HG03565 (cell line): ENCODE data around the gene NFATC1.
A peak's percentile ranks its signal among the peaks of the same experiment; 100 is the strongest.

Experiments used
- ATAC-seq: cut with Tn5 transposase; IDR thresholded peaks from one replicate; pipeline ENCODE4 v1.9.1; 2021; ENCODE audit warnings: mild to moderate bottlenecking, moderate library complexity; ENCODE audit not compliant: unreplicated experiment

Gene NFATC1

DNA sequence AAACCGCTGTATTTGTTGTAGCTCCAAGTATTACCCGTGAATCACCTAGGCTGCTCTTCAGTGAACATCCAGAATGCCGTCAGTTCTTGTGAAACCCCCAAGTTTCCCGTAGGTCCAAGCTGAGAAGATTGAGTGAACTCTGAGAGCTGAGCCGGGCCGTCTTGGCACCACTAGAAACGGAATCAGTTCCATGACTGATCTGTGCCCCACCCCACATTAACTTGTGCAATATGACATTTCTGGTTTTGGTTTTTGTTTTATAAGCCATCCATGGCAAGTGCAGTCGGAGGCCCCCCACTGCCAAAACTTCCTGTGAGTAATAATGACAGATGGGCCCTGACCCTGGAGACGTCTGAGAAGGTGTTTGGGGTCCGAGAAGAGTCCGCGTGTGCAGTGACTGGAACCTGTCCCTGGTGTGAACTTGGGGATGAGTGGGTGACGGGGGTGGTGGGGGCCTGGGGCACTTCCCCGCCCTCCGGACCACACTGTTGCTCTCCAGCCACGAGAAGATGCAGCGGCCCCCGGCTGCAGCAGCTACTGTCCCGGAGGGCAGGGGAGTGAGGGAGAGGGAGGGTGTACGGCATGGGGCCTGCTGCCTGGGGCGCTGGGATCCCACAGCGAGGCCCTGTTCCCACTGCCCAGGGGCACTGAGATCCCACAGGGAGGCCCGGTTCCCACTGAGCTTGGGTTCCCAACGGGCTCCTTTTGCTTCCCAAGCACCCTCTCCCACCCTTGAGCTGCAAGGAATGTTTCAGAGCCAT is 26.5 kb downstream of the NFATC1 start:
- ATAC-seq, result peak; percentile 65

DNA sequence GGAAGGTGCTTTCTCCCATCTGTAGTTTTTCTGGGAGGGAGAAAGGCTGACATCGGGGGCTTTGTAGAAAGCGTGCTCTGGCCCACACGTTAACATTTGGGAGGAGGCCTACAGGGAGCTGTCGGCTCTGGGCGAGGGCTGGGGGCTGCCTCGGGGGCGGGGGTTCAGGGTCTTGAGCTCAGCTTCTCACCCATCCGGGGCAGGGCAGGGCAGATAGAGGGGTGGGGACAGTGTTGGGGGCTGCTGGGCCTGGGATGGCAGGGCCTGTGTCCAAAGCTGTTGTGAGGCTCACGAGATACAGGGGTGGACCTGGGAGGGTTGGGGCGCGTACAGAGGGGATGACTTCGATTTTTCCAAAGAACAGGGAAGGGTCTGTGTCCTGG is 27.0 kb downstream of the NFATC1 start:
- ATAC-seq, result no peak

DNA sequence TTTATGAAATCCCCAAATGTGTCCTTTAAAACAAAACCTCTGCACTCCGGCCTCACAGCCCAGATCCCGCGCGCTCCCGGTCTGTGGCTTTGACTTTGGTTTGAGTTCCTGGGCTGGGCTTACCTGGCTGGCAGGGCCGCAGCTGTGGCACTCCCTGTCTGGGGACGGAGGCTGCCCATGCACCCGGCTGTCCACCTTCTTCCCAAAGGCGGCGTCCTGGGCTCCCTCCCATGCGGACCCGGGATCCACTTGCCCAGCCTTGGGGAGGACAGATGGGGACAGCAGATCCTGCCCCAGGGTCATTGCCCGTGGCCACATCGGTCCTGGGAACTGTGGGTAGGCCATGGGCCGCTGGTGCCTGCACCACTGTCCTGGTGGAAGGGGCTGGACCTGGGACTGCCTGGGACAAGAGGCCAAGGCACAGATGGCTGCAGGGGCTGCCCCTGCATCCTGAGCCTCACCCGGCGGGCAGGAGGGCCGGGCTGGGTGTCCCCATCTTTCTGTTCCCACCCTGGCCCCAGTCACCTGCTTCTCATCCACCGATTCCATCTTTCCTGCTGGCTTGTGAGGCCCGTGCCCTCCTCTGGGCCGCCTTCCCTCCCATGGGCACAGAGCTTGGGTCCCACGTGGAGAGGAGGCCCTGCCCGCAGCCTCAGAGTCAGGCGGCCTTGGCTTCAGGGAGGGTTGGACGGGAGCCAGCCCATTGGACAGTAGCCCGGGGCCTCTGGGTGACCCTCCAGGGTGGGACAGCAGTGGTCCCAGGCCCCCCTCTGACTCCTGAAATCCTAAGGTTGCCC is 27.7 kb downstream of the NFATC1 start:
- no peak for ATAC-seq

DNA sequence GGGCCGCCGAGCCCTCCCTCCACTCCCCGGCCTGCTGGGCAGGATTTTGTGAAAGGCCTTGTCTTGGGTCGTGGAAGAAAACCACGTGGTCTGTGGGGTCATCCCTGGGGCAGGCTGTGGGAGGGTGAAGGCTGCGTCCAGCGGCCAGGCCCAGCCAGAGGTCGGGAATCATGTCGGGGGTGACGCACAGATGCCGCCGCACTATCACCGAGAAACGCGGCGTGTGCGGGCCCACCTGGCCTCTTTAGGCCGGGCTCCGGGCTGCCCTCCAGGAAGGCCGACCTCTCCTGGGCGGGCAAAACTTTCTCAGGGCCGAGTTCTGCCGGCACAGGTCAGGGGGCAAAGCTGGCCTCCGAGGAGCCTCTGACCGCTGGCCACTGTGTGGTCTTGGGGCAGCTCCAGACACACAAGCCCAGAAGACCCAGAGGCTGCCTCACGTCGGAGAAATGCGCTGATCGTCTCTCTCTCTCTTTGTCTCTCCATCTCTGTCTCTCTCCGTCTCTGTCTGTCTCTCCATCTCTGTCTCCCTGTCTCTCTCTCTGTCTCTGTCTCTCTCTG is 28.4 kb downstream of the NFATC1 start:
- ATAC-seq, result no peak

DNA sequence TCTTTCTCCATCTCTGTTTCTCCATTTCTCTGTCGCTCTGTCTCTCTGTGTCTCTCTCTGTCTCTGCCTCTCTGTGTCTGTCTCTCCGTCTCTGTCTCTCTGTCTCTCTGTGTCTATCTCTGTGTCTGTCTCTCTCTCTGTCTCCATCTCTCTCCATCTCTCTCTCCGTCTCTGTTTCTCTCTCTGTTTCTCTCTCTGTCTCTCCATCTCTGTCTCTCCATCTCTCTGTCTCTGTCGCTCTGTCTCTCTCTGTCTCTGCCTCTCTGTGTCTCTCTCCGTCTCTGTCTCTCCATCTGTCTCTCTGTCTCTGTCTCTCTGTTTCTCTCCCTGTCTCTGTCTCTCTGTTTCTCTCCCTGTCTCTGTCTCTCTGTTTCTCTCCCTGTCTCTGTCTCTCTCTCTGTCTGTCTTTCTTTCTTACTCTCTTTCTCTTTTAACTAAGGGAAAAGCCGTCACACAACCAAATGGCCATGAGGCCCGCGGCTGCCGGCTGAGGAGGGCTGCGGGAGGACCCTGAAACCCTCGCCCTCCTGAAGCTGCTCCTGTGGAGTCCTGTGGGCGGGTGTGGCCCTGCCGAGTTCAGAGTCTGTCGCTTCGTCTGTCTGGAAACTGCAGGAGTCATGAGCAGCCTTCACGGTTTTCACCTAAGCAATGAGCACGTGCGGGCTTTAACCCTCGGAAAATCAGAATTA is 29.3 kb downstream of the NFATC1 start:
- no peak for ATAC-seq

DNA sequence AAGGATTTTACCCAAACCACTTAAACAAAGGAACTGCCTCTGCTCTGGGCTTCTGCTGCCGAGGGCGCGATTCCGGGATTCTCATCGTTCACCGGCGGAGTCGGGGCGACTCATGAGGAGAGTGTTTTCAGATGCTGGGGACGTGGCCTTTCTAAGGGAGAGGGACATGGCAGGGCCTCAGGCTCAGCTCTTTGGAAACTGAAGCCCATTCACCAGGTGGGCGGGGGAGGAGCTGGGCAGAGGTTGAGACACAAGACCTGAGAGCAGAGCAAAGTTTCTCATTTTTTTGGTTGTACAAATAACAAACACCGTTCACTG is 29.8 kb downstream of the NFATC1 start:
- no peak for ATAC-seq

DNA sequence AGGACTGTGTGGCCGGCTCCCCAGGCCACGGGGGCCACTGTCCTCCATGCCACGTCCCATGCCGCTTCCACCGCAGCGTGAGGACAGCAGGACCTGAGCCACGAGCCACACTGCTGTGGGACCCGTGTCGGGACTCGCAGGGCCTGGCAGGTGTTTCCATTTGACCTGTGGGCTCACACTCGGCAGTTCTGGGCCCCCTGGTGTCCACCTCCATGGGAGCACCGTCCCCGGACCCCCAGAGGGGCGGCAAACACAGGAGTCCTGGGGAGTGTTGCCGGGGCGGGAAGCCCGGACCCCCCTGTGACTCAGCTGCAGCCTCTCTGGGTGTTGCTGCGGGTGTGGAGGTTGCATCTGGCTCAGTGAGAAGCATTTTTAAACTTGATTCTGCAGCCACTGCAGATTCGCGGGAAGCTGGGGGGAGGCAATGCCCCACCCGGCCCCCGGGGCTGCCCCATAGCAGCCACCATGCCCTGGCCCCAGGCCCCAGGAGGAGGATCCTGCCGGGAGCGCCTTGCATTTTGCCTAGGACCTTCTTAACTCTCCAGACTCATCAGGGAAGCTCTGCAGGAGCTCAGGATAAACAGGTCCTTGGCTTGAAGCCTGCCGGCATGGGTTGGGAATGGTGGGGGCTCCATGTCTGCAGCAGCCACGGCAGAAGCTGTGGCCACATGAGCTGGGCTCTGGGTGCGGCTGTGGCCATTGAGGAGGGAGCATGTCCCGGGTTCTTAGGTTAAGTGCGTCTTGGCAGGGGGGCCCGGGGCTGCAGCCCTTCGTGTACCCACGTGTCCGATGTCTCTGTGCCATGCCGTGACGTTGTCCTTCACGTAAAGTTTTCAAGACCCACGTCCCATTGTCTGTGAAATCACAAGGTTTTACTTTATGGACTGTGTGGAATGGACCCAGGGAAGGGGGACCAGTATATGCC is 30.9 kb downstream of the NFATC1 start:
- ATAC-seq, result no peak

DNA sequence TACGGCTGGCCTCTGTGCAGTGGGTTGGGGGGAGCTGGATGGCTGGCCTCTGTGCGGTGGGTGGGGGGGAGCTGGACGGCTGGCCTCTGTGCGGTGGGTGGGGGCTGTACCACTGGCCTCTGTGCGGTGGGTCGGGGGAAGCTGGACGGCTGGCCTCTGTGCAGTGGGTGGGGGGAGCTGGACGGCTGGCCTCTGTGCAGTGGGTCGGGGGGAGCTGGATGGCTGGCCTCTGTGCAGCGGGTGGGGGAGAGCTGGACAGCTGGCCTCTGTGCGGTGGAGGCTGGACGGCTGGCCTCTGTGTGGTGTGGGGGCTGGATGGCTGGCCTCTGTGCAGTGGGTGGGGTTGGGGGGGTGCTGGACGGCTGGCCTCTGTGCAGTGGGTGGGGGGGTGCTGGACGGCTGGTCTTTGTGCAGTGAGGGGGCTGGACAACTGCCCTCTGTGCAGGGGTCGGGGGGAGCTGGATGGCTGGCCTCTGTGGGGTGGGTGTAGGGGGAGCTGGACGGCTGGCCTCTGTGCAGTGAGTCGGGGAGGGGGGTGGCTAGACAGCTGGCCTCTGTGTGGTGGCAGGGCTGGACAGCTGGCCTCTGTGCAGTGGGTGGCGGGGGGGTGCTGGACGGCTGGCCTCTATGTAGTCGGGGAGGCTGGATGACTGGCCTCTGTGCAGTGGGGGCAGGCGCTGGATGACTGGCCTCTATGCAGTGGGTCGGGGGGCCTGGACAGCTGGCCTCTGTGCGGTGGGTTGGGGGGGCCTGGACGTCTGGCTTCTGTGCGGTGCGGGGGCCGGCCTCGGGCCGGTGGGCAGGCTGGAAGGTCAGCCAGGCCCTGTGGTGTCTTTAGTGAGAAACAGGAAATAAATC is 31.9 kb downstream of the NFATC1 start:
- no peak for ATAC-seq

DNA sequence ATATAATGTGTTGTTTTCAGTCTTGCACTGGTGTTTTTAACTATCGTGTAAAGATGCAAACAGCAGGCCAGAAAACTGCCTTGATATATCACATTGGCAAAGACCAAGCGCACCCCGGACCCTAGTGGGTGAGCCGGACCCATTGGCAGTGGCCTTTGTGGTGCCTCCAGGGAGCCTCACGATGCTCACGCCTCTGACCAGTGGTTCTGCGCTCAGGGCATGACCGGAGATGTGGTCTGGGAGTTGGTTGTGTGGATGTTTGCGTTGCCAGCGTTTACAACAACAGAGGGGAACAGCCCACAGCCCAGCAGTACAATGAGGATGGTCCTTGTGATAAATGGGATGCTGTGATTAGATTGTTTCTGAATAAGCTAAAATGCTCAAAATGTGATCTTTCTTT is 32.6 kb downstream of the NFATC1 start:
- ATAC-seq, result no peak

DNA sequence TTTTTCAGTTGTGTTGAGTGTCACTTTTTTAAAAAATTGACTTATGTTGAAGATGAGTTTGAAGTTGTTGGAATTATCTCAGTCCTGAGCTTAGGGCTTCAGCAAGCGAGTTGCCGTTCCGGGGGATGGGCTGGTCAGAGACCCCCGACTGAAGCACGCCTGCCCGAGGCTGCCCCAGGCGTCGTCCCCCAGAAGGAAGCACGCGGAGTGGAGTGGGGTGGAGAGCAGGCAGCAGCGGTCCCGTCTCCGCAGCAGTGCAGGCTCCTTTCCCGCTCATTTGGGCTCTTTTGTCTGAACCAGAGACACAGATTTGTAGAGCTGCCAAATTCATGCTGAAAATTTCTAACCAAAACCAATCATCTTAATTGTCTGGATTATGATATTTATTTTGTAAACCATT is 33.7 kb downstream of the NFATC1 start:
- ATAC-seq, result no peak

DNA sequence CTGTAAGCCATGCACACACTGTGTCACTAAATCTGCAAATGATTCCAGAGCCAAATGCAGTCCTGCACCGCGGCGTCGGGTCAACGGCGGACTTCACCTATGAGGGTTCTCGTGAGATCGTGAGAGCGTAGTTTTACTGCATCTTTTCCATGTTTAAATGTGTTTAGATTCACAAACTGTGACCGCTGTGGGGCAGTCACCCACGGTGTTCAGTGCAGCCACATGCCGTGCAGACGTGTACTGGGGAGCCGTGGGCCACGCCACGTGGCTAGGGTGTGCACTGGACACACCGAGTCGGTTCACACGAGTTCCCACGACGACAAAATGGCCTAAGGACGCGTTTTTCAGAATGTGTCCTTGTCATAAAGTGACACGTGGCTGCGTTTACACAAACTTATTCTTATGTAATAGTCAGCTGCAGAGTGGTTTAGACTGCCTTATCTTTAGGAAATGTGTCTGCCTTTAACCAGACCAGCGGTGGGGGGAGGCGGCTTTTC is 34.1 kb downstream of the NFATC1 start:
- no peak for ATAC-seq

DNA sequence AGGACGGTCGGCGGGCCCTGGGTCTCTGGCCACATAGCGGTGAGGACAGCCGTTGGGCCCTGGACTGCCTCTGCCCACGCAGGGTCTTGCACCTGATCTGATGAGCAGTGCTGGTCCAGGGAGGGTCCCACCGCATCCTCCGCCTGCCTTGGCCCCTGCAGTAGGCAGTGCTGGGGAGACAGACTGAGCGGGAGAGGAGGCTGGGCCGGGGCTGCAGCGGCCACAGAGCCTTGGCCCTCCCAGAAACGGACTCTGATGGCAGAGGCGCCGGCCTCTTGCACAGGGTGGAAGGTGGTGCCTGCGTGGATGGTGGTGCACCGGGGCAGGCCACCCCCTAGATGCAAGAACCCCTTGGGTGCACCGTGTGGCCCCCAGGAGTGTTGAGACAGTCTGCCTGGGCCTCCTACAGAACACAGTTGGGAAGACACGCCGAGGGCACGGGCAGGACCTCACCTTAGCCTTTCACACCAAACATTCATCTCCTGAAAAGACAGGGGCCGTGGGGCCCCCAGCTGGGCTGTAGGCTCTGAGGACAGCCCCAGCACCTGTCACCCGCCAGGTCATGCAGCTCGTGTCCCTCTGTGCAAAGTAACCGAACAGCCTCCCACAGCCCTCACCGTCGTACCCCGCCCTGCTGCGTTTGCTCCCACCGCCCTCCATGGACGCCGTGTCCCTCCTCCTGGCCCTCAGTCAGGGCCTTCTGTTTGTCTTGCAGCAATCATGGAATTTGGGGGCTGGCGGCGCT is 36.8 kb downstream of the NFATC1 start:
- ATAC-seq, result no peak

DNA sequence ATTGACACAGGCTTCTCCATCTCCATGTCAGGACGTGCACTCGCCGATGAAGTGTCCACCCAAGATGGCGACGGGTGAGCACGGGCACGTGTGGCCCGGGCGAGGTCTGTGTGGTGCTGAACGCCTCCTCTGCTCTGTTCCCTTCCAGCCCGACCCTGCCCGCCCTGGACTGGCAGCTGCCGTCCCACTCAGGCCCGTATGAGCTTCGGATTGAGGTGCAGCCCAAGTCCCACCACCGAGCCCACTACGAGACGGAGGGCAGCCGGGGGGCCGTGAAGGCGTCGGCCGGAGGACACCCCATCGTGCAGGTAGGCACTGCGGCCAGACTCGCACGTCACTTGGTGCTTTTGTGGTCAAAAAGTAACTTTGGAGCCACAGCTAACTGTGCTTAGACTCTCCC is 37.7 kb downstream of the NFATC1 start:
- ATAC-seq, result no peak

DNA sequence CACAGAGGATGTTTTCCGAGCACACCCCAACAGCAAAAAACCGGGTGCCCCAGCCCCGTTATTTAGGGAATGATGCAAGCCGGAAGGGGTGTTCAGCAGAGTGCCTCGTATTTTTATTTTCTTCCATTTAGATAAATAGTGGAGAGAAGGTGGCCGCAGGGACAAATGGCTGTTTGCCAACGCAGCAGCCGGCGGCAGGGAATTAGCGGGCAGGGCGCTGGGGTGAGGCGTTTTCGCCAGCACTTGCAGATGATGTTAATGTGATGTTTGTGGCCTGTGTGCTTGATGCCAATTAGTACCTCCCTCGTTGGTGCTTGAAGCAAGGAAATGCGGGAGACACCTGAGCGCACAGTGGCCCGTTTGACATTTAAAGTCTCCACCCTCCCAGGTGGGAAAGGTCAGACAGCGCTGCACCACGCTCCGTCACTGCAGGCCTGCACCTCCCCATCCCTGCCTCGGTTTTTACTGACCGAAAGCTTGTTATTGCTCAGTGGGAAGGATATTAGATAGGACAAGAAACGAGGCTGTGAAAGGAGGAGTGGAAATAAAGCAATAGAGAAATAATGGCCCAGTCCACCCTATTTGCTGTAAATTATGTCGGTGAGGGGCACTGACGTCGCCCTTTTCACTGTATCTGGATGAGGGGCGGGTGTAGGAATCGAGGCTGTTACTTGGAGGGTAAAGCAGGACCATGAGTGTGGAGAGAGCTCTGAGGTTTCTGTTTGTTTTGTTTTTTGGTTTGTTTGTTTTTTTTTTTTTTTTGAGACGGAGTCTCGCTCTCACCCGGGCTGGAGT is 39.1 kb downstream of the NFATC1 start:
- ATAC-seq, result no peak

DNA sequence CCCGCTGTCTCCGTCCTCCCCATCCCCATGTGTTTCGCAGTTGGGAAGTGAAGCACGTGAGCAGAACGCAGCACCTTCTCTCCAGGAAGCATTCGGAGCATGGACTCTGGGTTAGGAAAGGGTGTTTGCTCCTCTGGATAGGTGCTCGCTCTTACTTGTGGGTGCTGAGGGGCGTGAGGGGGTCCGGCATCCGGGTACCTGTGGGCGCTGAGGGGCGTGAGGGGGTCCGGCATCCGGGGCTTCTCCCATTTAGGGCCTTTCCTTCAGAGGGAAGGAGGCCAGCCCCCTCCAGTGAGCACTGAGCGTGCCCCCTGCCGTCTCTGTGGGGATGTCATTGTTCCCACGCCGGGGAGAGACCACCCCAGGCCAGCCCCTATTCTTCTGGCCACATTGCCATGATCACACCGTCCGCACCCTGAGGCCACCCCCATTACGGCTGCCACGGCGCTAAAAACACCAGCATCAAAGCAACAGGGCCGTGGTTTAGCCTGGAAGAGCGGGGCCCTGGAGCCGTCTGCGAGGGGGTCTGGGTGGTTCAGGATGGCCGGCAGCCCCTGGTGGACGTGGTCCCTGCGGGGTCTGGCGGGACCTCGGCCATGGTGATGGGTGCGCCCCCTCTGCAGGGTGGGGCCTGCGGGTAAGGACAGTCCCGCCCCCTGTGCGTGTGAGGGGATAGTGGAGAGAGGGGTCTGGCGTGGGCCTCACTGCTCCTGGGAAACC is 41.0 kb downstream of the NFATC1 start:
- ATAC-seq, result no peak

DNA sequence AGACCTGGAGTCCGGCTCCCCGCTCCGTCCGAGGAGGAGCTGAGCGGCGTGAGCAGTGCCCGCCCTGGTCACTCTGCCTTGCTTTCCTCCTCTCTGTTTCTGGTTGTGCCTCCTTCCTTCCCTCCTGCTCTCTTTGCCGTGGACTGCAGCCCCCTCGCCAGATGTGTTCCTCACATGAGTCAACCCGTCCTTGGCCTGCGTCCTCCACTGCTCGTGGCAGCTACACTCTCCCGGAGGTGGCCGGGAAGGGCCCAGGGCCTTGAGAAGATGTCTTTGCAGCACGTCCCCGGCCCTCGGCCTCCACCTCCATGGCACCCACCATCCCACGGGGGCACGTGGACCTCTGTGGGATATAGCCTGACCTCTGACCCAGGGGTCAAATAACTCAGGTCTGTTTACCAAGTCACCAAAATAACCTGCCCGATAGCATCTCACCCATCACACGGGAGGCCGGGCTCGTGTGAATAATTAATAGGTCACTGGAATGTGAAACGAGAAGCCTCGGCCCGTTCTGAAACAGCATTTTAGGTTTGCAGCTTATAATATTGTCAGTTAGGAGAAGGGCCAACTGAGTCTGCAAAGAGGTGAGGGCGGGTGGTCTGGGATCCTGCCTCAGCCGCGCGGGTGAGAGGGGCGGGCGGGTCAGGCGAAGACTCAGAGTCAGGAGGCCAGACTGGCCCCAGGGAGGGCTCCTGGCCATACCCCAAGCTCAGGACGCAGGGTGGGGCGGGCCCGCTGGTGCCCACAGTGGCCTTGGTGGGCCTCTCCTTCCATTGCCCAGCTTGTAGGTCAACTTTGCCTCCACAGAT is 42.6 kb downstream of the NFATC1 start:
- ATAC-seq, result no peak
